Esophagus squamous epithelium (tissue), 4 donors: ENCODE data around the gene DENND4B.

ENCODE experiments used
- POLR2A ChIP-seq, 4 donors: fragments of 450-650 bp; IDR thresholded peaks; one replicate each; pipeline ENCODE4 v1.6.1; 2017; ENCODE audit warnings: antibody characterized with exemption in 4 of 4, mild to moderate bottlenecking in 4 of 4, moderate library complexity in 3 of 4
- TF ChIP-seq, protein P1 (sequence below), 6 experiments: fragments of 450-650 bp in 4 of 6; fragments of 200-600 bp in 2 of 6; sonication (generic) in 2 of 6; IDR thresholded peaks; one replicate each; pipeline ENCODE4 v1.5.1; 2016 to 2019; ENCODE audit warnings: antibody characterized with exemption in 6 of 6, mild to moderate bottlenecking in 4 of 6, moderate library complexity in 4 of 6

DNA sequence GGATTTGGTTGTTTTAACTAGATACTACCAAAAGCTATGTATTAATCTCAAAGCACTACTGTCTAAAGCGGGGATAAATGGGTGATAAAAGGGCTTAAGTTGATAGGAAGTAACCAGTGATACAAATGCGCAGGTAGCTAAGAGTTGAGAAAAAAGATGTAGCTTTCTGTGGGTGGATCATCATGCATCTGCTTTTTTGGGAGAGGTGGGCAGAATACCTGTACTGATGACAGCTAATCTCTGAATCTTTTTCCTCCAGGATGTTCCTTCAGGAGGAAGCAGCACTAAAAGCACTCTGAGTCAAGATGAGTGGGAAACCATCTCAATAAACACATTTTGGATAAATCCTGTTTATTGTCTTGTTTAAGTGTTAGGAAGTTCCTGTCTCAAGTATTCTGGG, 45.3 kb upstream of the DENND4B start:
- TF ChIP-seq POLR2A (IDR thresholded peaks at IDR 0.05): no peak
- TF ChIP-seq, protein P1, sequence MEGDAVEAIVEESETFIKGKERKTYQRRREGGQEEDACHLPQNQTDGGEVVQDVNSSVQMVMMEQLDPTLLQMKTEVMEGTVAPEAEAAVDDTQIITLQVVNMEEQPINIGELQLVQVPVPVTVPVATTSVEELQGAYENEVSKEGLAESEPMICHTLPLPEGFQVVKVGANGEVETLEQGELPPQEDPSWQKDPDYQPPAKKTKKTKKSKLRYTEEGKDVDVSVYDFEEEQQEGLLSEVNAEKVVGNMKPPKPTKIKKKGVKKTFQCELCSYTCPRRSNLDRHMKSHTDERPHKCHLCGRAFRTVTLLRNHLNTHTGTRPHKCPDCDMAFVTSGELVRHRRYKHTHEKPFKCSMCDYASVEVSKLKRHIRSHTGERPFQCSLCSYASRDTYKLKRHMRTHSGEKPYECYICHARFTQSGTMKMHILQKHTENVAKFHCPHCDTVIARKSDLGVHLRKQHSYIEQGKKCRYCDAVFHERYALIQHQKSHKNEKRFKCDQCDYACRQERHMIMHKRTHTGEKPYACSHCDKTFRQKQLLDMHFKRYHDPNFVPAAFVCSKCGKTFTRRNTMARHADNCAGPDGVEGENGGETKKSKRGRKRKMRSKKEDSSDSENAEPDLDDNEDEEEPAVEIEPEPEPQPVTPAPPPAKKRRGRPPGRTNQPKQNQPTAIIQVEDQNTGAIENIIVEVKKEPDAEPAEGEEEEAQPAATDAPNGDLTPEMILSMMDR (IDR thresholded peaks at IDR 0.05): no peak
